ENCODE data around the gene CLK2.
A peak's percentile ranks its signal among the peaks of the same experiment; 100 is the strongest.
"Not testable (repeated sequence)": the region's sequence is repeated elsewhere in the genome, so short reads cannot be mapped to it uniquely, and the experiment has no call there.

The CLK2 gene

GRCh38 chr1:155241069-155241679 is 32.1 kb downstream of the CLK2 start:
- peak; percentile 75 to 83 for DNase-seq

- no peak for DNase-seq
These were observed 36.9 kb downstream of the CLK2 start for GRCh38 chr1:155236451-155236850.

GRCh38 chr1:155235375-155235774 is 37.9 kb downstream of the CLK2 start:
- peak in 1 of 2 donors; percentile 40 for DNase-seq

- not testable (repeated sequence) for DNase-seq
These were observed 39.8 kb downstream of the CLK2 start for GRCh38 chr1:155233502-155233901.

GRCh38 chr1:155232001-155232978 is 41.0 kb downstream of the CLK2 start:
- not testable (repeated sequence) for DNase-seq

- DNase-seq, result not testable (repeated sequence)
These were observed 42.0 kb downstream of the CLK2 start for GRCh38 chr1:155231302-155231701.

GRCh38 chr1:155228096-155228427 is 45.2 kb downstream of the CLK2 start:
- no peak for DNase-seq

- peak; percentile 99 to 100 for DNase-seq
These were observed 45.8 kb downstream of the CLK2 start for GRCh38 chr1:155227261-155228095.

GRCh38 chr1:155226910-155227260 is 46.4 kb downstream of the CLK2 start:
- no peak for DNase-seq

- peak; percentile 88 to 89 for DNase-seq
These were observed 47.0 kb downstream of the CLK2 start for GRCh38 chr1:155226188-155226909.

- DNase-seq, result not testable (repeated sequence)
These were observed 47.9 kb downstream of the CLK2 start for GRCh38 chr1:155225404-155225759.

GRCh38 chr1:155223047-155223446 is 50.3 kb downstream of the CLK2 start:
- DNase-seq, result peak in 1 of 2 donors; percentile 19

- DNase-seq, result not testable (repeated sequence)
These were observed 52.9 kb downstream of the CLK2 start for GRCh38 chr1:155220211-155220965.

- peak; percentile 41 to 53 for DNase-seq
These were observed 53.7 kb downstream of the CLK2 start for GRCh38 chr1:155219592-155220031.

GRCh38 chr1:155218854-155219591 is 54.3 kb downstream of the CLK2 start:
- DNase-seq, result peak; percentile 35 to 43

GRCh38 chr1:155214702-155215101 is 58.6 kb downstream of the CLK2 start:
- DNase-seq, result peak in 1 of 2 donors; percentile 49
